CD4-positive, CD25-positive, alpha-beta regulatory T cell (primary cell): Measurements from ENCODE around the gene GALNTL6. TPM values are rescaled to one million over a fixed set of nuclear protein-coding genes. Genes with fewer than 3 reads are reported as not detected.

Experiments used
- ATAC-seq, 2 donors: fragments of 150-1000 bp; cut with Tn5 transposase; one replicate each; pipeline ENCODE4 v1.10.0; 2021; ENCODE audit warnings: low read depth in 2 of 2, moderate number of reproducible peaks in 2 of 2, moderate library complexity in 1 of 2
- DNase-seq, 3 donors: peaks; one replicate each; pipeline versions ENCODE4 v3.0.0 to v3.0.0-alpha.2; 2012 to 2022; ENCODE audit warnings: mixed read lengths in 1 of 3
- H3K27ac ChIP-seq: one replicate; pipeline ENCODE4 v1.7.0; 2013; ENCODE audit warnings: mild to moderate bottlenecking, low read length; ENCODE audit not compliant: insufficient read depth, poor library complexity, severe bottlenecking
- H3K27me3 ChIP-seq: one replicate; pipeline ENCODE4 v1.7.0; 2013; ENCODE audit warnings: low read length; ENCODE audit not compliant: control insufficient read depth, insufficient read depth
- H3K36me3 ChIP-seq: one replicate; pipeline ENCODE4 v1.7.0; 2013; ENCODE audit warnings: mild to moderate bottlenecking, low read length, moderate library complexity; ENCODE audit not compliant: control insufficient read depth, insufficient read depth
- H3K4me1 ChIP-seq: 2 replicates; pipeline ENCODE4 v1.7.0; 2013; ENCODE audit warnings: mild to moderate bottlenecking, low read length; ENCODE audit not compliant: insufficient read depth, control insufficient read depth, poor library complexity, severe bottlenecking
- H3K4me3 ChIP-seq: one replicate; pipeline ENCODE4 v1.7.0; 2013; ENCODE audit warnings: low read depth, mild to moderate bottlenecking, low read length, moderate library complexity
- H3K9me3 ChIP-seq, 2 experiments: 1 replicate in 1 of 2; 2 replicates in 1 of 2; pipeline ENCODE4 v1.7.0; 2013; ENCODE audit warnings: low read length in 2 of 2, mild to moderate bottlenecking in 1 of 2, moderate library complexity in 1 of 2; ENCODE audit not compliant: control insufficient read depth in 2 of 2
- H3K27ac Mint-ChIP-seq, 3 donors: one replicate each; pipeline ENCODE4 v1.8.0; 2020 to 2022; ENCODE audit warnings: mild to moderate bottlenecking in 3 of 3, mixed read lengths in 3 of 3, moderate library complexity in 2 of 3
- H3K27me3 Mint-ChIP-seq: one replicate; pipeline ENCODE4 v1.8.0; 2022; ENCODE audit warnings: mild to moderate bottlenecking, mixed read lengths
- H3K36me3 Mint-ChIP-seq: one replicate; pipeline ENCODE4 v1.8.0; 2020; ENCODE audit warnings: mixed read lengths
- H3K4me1 Mint-ChIP-seq, 4 donors: one replicate each; pipeline ENCODE4 v1.8.0; 2020 to 2022; ENCODE audit warnings: mixed read lengths in 4 of 4, mild to moderate bottlenecking in 1 of 4
- H3K4me3 Mint-ChIP-seq, 4 donors: one replicate each; pipeline ENCODE4 v1.8.0; 2020 to 2022; ENCODE audit warnings: mild to moderate bottlenecking in 4 of 4, mixed read lengths in 4 of 4, moderate library complexity in 3 of 4
- H3K9me3 Mint-ChIP-seq, 7 donors: one replicate each; pipeline ENCODE4 v1.8.0; 2020 to 2022; ENCODE audit warnings: mixed read lengths in 7 of 7, mild to moderate bottlenecking in 3 of 7, moderate library complexity in 2 of 7
- polyA plus RNA-seq, 4 donors: library from polyadenylated mRNA; unstranded; fragments of 300-500 nt; fragmentation: Illumina TruSeq; gene quantifications; one replicate each; pipeline ENCODE4 v1.2.3, GENCODE V29; 2021
- total RNA-seq: library from RNA; stranded (reverse); gene quantifications from one replicate; pipeline ENCODE4 v1.2.3, GENCODE V29; 2022

The GALNTL6 gene
- total and polyA plus RNA-seq, 5 donors from 2014 or later, result not detected

GRCh38 chr4:172095161-172095560 is 282.0 kb downstream of the GALNTL6 start:
- H3K4me3 ChIP-seq, result no peak overlapping the region
- H3K27ac ChIP-seq, result no peak overlapping the region
- H3K9me3 Mint-ChIP-seq, result peaks cover 1 to 17% (median 6%) of the 10 kb centered on the region in 7 donors
- DNase-seq (no peak), ATAC-seq (no peak)
- no peaks in the 10 kb centered on the region for H3K4me1 Mint-ChIP-seq
- H3K27ac Mint-ChIP-seq, result no peak overlapping the region
- peaks cover 0 to 2% of the 10 kb centered on the region in 2 experiments for H3K9me3 ChIP-seq
- no peaks in the 10 kb centered on the region for H3K36me3 Mint-ChIP-seq
- H3K4me3 Mint-ChIP-seq, result no peak overlapping the region
- H3K27me3 ChIP-seq, result no peaks in the 10 kb centered on the region
- H3K27me3 Mint-ChIP-seq, result no peaks in the 10 kb centered on the region
- H3K36me3 ChIP-seq, result no peaks in the 10 kb centered on the region
- no peaks in the 10 kb centered on the region for H3K4me1 ChIP-seq

- no peak overlapping the region for H3K4me3 ChIP-seq
- no peak overlapping the region for H3K27ac Mint-ChIP-seq
- DNase-seq, result no peak
- H3K9me3 Mint-ChIP-seq, result peaks cover 4 to 17% (median 6%) of the 10 kb centered on the region in 7 donors
- H3K27me3 ChIP-seq, result no peaks in the 10 kb centered on the region
- no peaks in the 10 kb centered on the region for H3K4me1 Mint-ChIP-seq
- no peak for ATAC-seq
- H3K27me3 Mint-ChIP-seq, result no peaks in the 10 kb centered on the region
- H3K4me1 ChIP-seq, result no peaks in the 10 kb centered on the region
- no peaks in the 10 kb centered on the region for H3K36me3 Mint-ChIP-seq
- no peak overlapping the region for H3K27ac ChIP-seq
- peaks cover 0 to 3% of the 10 kb centered on the region in 2 experiments for H3K9me3 ChIP-seq
- H3K4me3 Mint-ChIP-seq, result no peak overlapping the region
- no peaks in the 10 kb centered on the region for H3K36me3 ChIP-seq
Measured at GRCh38 chr4:172096786-172097185, 283.6 kb downstream of the GALNTL6 start.

GRCh38 chr4:172099376-172099775 is 286.2 kb downstream of the GALNTL6 start:
- Histone ChIP-seq H3K9me3 (peaks cover 0 to 3% of the 10 kb centered on the region in 2 experiments), H3K36me3 (no peaks in the 10 kb centered on the region), H3K27ac (no peak overlapping the region), H3K4me3 (no peak overlapping the region), H3K27me3 (no peaks in the 10 kb centered on the region), H3K4me1 (no peaks in the 10 kb centered on the region)
- no peaks in the 10 kb centered on the region for H3K4me1 Mint-ChIP-seq
- no peak overlapping the region for H3K4me3 Mint-ChIP-seq
- H3K36me3 Mint-ChIP-seq, result no peaks in the 10 kb centered on the region
- H3K27ac Mint-ChIP-seq, result no peak overlapping the region
- DNase-seq (no peak), ATAC-seq (no peak)
- no peaks in the 10 kb centered on the region for H3K27me3 Mint-ChIP-seq
- H3K9me3 Mint-ChIP-seq, result peaks cover 4 to 20% (median 8%) of the 10 kb centered on the region in 7 donors

- Mint-ChIP-seq H3K9me3 (peaks cover 1 to 13% (median 7%) of the 10 kb centered on the region in 7 donors), H3K4me3 (no peak overlapping the region), H3K4me1 (no peaks in the 10 kb centered on the region), H3K27ac (no peak overlapping the region), H3K27me3 (no peaks in the 10 kb centered on the region), H3K36me3 (no peaks in the 10 kb centered on the region)
- ATAC-seq, result no peak
- Histone ChIP-seq H3K27ac (no peak overlapping the region), H3K27me3 (no peaks in the 10 kb centered on the region), H3K36me3 (no peaks in the 10 kb centered on the region), H3K4me1 (no peaks in the 10 kb centered on the region), H3K9me3 (peaks cover 0 to 3% of the 10 kb centered on the region in 2 experiments), H3K4me3 (no peak overlapping the region)
- no peak for DNase-seq
Measured at GRCh38 chr4:172103456-172103855, 290.3 kb downstream of the GALNTL6 start.

- Histone ChIP-seq H3K27ac (no peak overlapping the region), H3K4me1 (no peaks in the 10 kb centered on the region), H3K27me3 (no peaks in the 10 kb centered on the region), H3K36me3 (no peaks in the 10 kb centered on the region), H3K4me3 (no peak overlapping the region), H3K9me3 (peaks cover 0 to 3% of the 10 kb centered on the region in 2 experiments)
- Mint-ChIP-seq H3K36me3 (no peaks in the 10 kb centered on the region), H3K9me3 (peaks cover 0 to 14% (median 4%) of the 10 kb centered on the region in 7 donors), H3K4me3 (no peak overlapping the region), H3K27me3 (no peaks in the 10 kb centered on the region), H3K4me1 (no peaks in the 10 kb centered on the region), H3K27ac (no peak overlapping the region)
- DNase-seq (no peak), ATAC-seq (no peak)
Measured at GRCh38 chr4:172104539-172104938, 291.3 kb downstream of the GALNTL6 start.

GRCh38 chr4:172105918-172106317 is 292.7 kb downstream of the GALNTL6 start:
- Histone ChIP-seq H3K4me1 (no peaks in the 10 kb centered on the region), H3K27me3 (no peaks in the 10 kb centered on the region), H3K4me3 (no peak overlapping the region), H3K27ac (no peak overlapping the region), H3K36me3 (no peaks in the 10 kb centered on the region), H3K9me3 (peaks cover 0 to 2% of the 10 kb centered on the region in 2 experiments)
- Mint-ChIP-seq H3K4me1 (no peaks in the 10 kb centered on the region), H3K36me3 (no peaks in the 10 kb centered on the region), H3K27ac (no peak overlapping the region), H3K4me3 (no peak overlapping the region), H3K9me3 (peaks cover 0 to 13% (median 4%) of the 10 kb centered on the region in 7 donors), H3K27me3 (no peaks in the 10 kb centered on the region)
- ATAC-seq, result no peak
- no peak for DNase-seq

GRCh38 chr4:172109466-172109865 is 296.3 kb downstream of the GALNTL6 start:
- no peaks in the 10 kb centered on the region for H3K4me1 Mint-ChIP-seq
- Histone ChIP-seq H3K27me3 (no peaks in the 10 kb centered on the region), H3K9me3 (no peaks in the 10 kb centered on the region), H3K36me3 (no peaks in the 10 kb centered on the region), H3K27ac (no peak overlapping the region), H3K4me3 (no peak overlapping the region), H3K4me1 (no peaks in the 10 kb centered on the region)
- H3K4me3 Mint-ChIP-seq, result no peak overlapping the region
- no peak for DNase-seq
- no peak overlapping the region for H3K27ac Mint-ChIP-seq
- H3K36me3 Mint-ChIP-seq, result no peaks in the 10 kb centered on the region
- peaks cover 0 to 11% (median 1%) of the 10 kb centered on the region in 7 donors for H3K9me3 Mint-ChIP-seq
- H3K27me3 Mint-ChIP-seq, result no peaks in the 10 kb centered on the region
- no peak for ATAC-seq

GRCh38 chr4:172124656-172125308 is 311.6 kb downstream of the GALNTL6 start:
- H3K27me3 Mint-ChIP-seq, result peaks cover 4% of the 10 kb centered on the region
- no peak overlapping the region for H3K27ac ChIP-seq
- H3K4me1 ChIP-seq, result no peaks in the 10 kb centered on the region
- H3K36me3 Mint-ChIP-seq, result no peaks in the 10 kb centered on the region
- no peak overlapping the region for H3K4me3 Mint-ChIP-seq
- H3K9me3 ChIP-seq, result no peaks in the 10 kb centered on the region
- H3K9me3 Mint-ChIP-seq, result peaks cover 0 to 15% (median 2%) of the 10 kb centered on the region in 7 donors
- H3K27ac Mint-ChIP-seq, result no peak overlapping the region
- no peak for DNase-seq
- H3K4me1 Mint-ChIP-seq, result no peaks in the 10 kb centered on the region
- no peaks in the 10 kb centered on the region for H3K27me3 ChIP-seq
- H3K4me3 ChIP-seq, result no peak overlapping the region
- H3K36me3 ChIP-seq, result no peaks in the 10 kb centered on the region
- no peak for ATAC-seq
